ENCODE measurements around the gene AKAP11.

AKAP11 gene

GRCh38 chr13:42307461-42307860 lies 35.5 kb downstream of the AKAP11 start:
- TF ChIP-seq MAX (IDR thresholded peaks at IDR 0.05; ENCODE audit: low read depth, low read length) (no peak), MYC (IDR thresholded peaks at IDR 0.05; ENCODE audit: low read depth, low read length) (no peak), CTCF (IDR thresholded peaks at IDR 0.05; ENCODE audit: low read depth, low read length) (no peak), POLR2A (IDR thresholded peaks at IDR 0.05; ENCODE audit: extremely low read depth, insufficient read length) (no peak)
- no peak for DNase-seq (ENCODE audit: low read depth)
- H3K4me3 ChIP-seq (ENCODE audit: low read depth, low read length): no peak overlapping the region

GRCh38 chr13:42312817-42313431 lies 41.0 kb downstream of the AKAP11 start:
- H3K4me3 ChIP-seq (ENCODE audit: low read depth, low read length): no peak overlapping the region
- DNase-seq (ENCODE audit: low read depth): no peak
- no peak for TF ChIP-seq CTCF (IDR thresholded peaks at IDR 0.05; ENCODE audit: low read depth, low read length)
- TF ChIP-seq MAX (IDR thresholded peaks at IDR 0.05; ENCODE audit: low read depth, low read length): no peak
- TF ChIP-seq MYC (IDR thresholded peaks at IDR 0.05; ENCODE audit: low read depth, low read length): no peak
- TF ChIP-seq POLR2A (IDR thresholded peaks at IDR 0.05; ENCODE audit: extremely low read depth, insufficient read length): no peak

- no peak overlapping the region for H3K4me3 ChIP-seq (ENCODE audit: low read depth, low read length)
- TF ChIP-seq CTCF (IDR thresholded peaks at IDR 0.05; ENCODE audit: low read depth, low read length) (no peak), POLR2A (IDR thresholded peaks at IDR 0.05; ENCODE audit: extremely low read depth, insufficient read length) (no peak), MAX (IDR thresholded peaks at IDR 0.05; ENCODE audit: low read depth, low read length) (no peak), MYC (IDR thresholded peaks at IDR 0.05; ENCODE audit: low read depth, low read length) (no peak)
- no peak for DNase-seq (ENCODE audit: low read depth)
Measured at GRCh38 chr13:42318570-42318969, 46.6 kb downstream of the AKAP11 start.

GRCh38 chr13:42320375-42320787 lies 48.4 kb downstream of the AKAP11 start:
- no peak for DNase-seq (ENCODE audit: low read depth)
- TF ChIP-seq CTCF (IDR thresholded peaks at IDR 0.05; ENCODE audit: low read depth, low read length) (no peak), MAX (IDR thresholded peaks at IDR 0.05; ENCODE audit: low read depth, low read length) (no peak), MYC (IDR thresholded peaks at IDR 0.05; ENCODE audit: low read depth, low read length) (no peak), POLR2A (IDR thresholded peaks at IDR 0.05; ENCODE audit: extremely low read depth, insufficient read length) (no peak)
- H3K4me3 ChIP-seq (ENCODE audit: low read depth, low read length): no peak overlapping the region

GRCh38 chr13:42322806-42323205 lies 50.9 kb downstream of the AKAP11 start:
- no peak overlapping the region for H3K4me3 ChIP-seq (ENCODE audit: low read depth, low read length)
- TF ChIP-seq MYC (IDR thresholded peaks at IDR 0.05; ENCODE audit: low read depth, low read length) (no peak), POLR2A (IDR thresholded peaks at IDR 0.05; ENCODE audit: extremely low read depth, insufficient read length) (no peak), MAX (IDR thresholded peaks at IDR 0.05; ENCODE audit: low read depth, low read length) (no peak), CTCF (IDR thresholded peaks at IDR 0.05; ENCODE audit: low read depth, low read length) (no peak)
- DNase-seq (ENCODE audit: low read depth): no peak
